GM18502 (cell line): ENCODE data around the gene FAM163B.

Source experiments
- ATAC-seq: cut with Tn5 transposase; IDR thresholded peaks from one replicate; pipeline ENCODE4 v1.9.1; 2021; ENCODE audit warnings: mild to moderate bottlenecking; ENCODE audit not compliant: unreplicated experiment, poor library complexity

The FAM163B gene

GRCh38 chr9:133536536-133536935 is 72.7 kb downstream of the FAM163B start:
- no peak for ATAC-seq

GRCh38 chr9:133536080-133536479 is 73.1 kb downstream of the FAM163B start:
- no peak for ATAC-seq

- no peak for ATAC-seq
These were observed 73.8 kb downstream of the FAM163B start for GRCh38 chr9:133535306-133535877.

- ATAC-seq = no peak
These were observed 74.6 kb downstream of the FAM163B start, which contains the start of gene ADAMTSL2 for GRCh38 chr9:133534346-133535291. Gene ADAMTSL2 (plus strand): TSS chr9:133534704. CDS start chr9:133536713, 2,009 bp downstream.

DNA sequence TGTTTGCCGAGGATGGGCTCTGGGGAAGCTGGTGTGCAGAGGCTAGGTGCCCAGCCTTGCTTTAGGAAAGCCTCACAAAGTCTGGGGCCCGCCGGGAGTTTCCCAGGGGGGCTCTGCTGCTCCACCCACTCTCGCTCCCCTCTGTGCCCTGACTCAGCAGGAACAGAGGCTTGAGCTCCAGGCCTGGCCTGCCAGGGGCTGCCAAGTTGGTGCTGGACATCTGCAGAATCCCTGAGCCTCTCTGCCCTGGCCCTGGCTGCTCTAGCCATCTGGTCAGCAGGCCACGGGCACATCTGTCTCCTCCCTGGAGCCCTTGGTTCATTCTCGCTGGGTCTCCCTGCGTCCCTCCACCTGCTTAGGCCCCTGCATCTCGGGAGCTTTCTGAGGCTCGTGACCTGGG is 75.3 kb downstream of the FAM163B start:
- no peak for ATAC-seq

DNA sequence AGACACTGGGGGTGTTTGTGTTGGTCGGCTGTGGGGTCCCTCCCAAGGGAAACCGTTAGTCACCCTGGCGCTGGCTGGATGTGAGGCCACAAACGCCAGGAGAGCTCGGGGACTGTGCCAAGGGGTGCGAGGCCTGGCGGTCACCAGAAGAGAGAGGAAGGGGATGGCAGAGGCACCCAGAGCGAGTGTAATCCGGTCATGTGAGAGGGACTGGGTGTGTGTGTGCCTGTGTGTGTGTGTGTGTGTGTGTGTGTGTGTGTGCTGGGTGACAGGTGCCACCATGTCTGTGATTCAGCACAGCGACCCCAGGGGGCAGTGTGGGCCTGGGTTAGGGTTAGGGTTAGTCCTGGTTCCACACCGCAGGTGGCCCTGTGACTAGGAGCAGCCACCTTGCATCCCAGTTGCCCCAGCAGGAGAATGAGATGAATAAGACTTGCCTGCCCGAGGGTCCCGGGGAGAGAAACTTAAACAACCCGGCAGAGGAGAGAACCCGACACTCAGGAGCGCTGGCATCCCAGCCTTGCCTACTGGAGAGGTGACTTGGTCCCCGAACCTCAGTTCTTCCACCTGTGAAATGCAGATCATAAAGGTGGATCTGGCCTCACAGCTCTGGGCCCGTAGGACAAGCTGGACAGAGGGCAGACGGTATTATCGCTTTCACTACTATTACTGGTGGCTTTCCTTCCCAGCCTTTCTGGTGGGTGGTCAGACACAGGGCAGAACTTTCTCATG is 76.1 kb downstream of the FAM163B start:
- ATAC-seq = no peak

GRCh38 chr9:133531293-133531692 is 77.9 kb downstream of the FAM163B start:
- no peak for ATAC-seq

DNA sequence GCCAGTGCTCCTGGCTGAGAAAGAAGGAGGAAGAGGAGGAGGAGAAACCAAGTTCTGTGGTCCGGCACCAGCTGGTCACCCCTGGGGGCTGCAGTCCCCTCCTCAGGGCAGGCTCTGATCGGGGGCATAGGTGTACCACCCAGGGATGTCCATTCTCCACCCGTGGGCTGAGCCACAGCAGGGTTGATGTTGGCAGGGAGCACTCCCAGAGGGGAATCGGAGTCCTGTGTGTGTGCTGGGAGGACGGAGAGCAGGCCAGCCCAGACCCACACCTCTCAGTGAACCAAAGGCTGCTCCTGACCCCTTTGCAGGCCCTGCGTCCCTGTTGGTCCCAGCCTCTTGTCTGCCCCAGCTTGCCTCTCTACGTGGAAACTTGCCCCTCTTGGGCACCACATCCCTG is 79.3 kb downstream of the FAM163B start:
- no peak for ATAC-seq

DNA sequence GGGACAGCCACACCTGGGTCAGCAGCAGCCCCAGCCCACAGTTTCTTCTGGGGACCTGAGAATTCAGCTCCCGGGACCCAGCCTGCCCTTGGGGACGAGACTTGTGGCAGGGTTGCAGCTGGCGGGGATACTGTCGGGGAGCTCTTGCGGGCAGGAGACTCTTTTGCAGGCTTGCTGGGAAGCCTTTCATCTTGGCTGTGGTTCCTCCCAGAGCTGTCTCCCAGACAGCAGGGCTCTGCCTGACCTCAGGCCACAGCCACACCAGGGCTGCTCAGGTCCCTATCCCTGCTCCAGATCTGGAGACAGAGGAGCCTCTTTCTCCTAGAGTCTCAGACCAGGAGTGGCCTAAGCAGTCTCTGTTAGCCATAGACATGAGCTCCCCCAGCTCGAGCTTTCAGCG is 79.7 kb downstream of the FAM163B start:
- no peak for ATAC-seq

- ATAC-seq = no peak
These were observed 80.3 kb downstream of the FAM163B start for GRCh38 chr9:133528876-133529241.

- no peak for ATAC-seq
These were observed 81.0 kb downstream of the FAM163B start for GRCh38 chr9:133528001-133528875.

DNA sequence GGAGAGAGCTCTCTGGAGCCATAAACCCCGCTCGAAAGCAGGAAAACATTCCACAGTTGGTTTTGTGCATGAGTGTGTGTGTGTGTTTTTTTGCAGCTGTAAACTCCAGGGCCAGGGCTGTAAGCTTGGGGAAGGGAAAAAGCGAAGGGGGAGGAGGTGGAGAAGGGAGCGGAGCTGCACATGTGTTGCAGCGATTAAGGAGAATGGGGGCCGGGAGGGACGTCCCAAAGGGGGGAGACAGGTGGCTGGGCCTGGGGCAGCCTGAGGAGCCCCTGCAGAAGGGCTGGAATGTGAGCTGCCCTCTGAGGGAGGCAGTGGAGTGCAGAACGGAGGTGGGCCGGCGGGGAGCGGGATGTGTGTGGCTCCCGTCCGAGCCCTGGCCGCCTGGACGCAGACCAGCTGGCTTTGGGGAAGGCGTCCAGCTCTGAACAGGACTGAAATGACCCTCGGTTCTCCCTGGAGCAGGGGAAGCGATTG is 81.7 kb downstream of the FAM163B start:
- ATAC-seq = no peak
